ENCODE measurements around the gene UGT2B10.

UGT2B10 gene

GRCh38 chr4:68831642-68832041 lies 15.8 kb downstream of the UGT2B10 start:
- DNase-seq (ENCODE audit: low spot score) (no peak), ATAC-seq (ENCODE audit: low read depth) (no peak)
- Histone ChIP-seq H3K4me3 (ENCODE audit: severe bottlenecking) (no peak overlapping the region), H3K9me3 (ENCODE audit: severe bottlenecking) (no peaks in the 10 kb centered on the region), H3K27me3 (ENCODE audit: insufficient read depth, poor library complexity, severe bottlenecking) (no peaks in the 10 kb centered on the region), H3K4me1 (ENCODE audit: insufficient read depth, poor library complexity, severe bottlenecking) (no peaks in the 10 kb centered on the region), H3K36me3 (ENCODE audit: low read depth) (no peaks in the 10 kb centered on the region), H3K27ac (ENCODE audit: poor library complexity, severe bottlenecking) (no peak overlapping the region)
- TF ChIP-seq, protein P1, sequence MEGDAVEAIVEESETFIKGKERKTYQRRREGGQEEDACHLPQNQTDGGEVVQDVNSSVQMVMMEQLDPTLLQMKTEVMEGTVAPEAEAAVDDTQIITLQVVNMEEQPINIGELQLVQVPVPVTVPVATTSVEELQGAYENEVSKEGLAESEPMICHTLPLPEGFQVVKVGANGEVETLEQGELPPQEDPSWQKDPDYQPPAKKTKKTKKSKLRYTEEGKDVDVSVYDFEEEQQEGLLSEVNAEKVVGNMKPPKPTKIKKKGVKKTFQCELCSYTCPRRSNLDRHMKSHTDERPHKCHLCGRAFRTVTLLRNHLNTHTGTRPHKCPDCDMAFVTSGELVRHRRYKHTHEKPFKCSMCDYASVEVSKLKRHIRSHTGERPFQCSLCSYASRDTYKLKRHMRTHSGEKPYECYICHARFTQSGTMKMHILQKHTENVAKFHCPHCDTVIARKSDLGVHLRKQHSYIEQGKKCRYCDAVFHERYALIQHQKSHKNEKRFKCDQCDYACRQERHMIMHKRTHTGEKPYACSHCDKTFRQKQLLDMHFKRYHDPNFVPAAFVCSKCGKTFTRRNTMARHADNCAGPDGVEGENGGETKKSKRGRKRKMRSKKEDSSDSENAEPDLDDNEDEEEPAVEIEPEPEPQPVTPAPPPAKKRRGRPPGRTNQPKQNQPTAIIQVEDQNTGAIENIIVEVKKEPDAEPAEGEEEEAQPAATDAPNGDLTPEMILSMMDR (IDR thresholded peaks at IDR 0.05; ENCODE audit: poor library complexity, severe bottlenecking), result no peak

GRCh38 chr4:68850293-68850692 lies 34.5 kb downstream of the UGT2B10 start:
- H3K4me1 ChIP-seq (ENCODE audit: insufficient read depth, poor library complexity, severe bottlenecking), result no peaks in the 10 kb centered on the region
- H3K36me3 ChIP-seq (ENCODE audit: low read depth), result no peaks in the 10 kb centered on the region
- H3K27me3 ChIP-seq (ENCODE audit: insufficient read depth, poor library complexity, severe bottlenecking), result no peaks in the 10 kb centered on the region
- TF ChIP-seq, protein P1 (IDR thresholded peaks at IDR 0.05; ENCODE audit: poor library complexity, severe bottlenecking), result no peak
- ATAC-seq (ENCODE audit: low read depth) (no peak), DNase-seq (ENCODE audit: low spot score) (no peak)
- H3K27ac ChIP-seq (ENCODE audit: poor library complexity, severe bottlenecking), result no peak overlapping the region
- H3K4me3 ChIP-seq (ENCODE audit: severe bottlenecking), result no peak overlapping the region
- H3K9me3 ChIP-seq (ENCODE audit: severe bottlenecking), result no peaks in the 10 kb centered on the region

- no peak overlapping the region for H3K4me3 ChIP-seq (ENCODE audit: severe bottlenecking)
- H3K27ac ChIP-seq (ENCODE audit: poor library complexity, severe bottlenecking), result no peak overlapping the region
- DNase-seq (ENCODE audit: low spot score), result no peak
- H3K4me1 ChIP-seq (ENCODE audit: insufficient read depth, poor library complexity, severe bottlenecking), result no peaks in the 10 kb centered on the region
- no peak for ATAC-seq (ENCODE audit: low read depth)
- H3K27me3 ChIP-seq (ENCODE audit: insufficient read depth, poor library complexity, severe bottlenecking), result no peaks in the 10 kb centered on the region
- no peaks in the 10 kb centered on the region for H3K9me3 ChIP-seq (ENCODE audit: severe bottlenecking)
- no peaks in the 10 kb centered on the region for H3K36me3 ChIP-seq (ENCODE audit: low read depth)
- TF ChIP-seq, protein P1 (IDR thresholded peaks at IDR 0.05; ENCODE audit: poor library complexity, severe bottlenecking), result no peak
These were observed 40.0 kb downstream of the UGT2B10 start for GRCh38 chr4:68855771-68856170.

- H3K27ac ChIP-seq (ENCODE audit: poor library complexity, severe bottlenecking), result no peak overlapping the region
- no peak for ATAC-seq (ENCODE audit: low read depth)
- H3K4me3 ChIP-seq (ENCODE audit: severe bottlenecking), result no peak overlapping the region
- TF ChIP-seq, protein P1 (IDR thresholded peaks at IDR 0.05; ENCODE audit: poor library complexity, severe bottlenecking), result no peak
- DNase-seq (ENCODE audit: low spot score), result no peak
- no peaks in the 10 kb centered on the region for H3K4me1 ChIP-seq (ENCODE audit: insufficient read depth, poor library complexity, severe bottlenecking)
- no peaks in the 10 kb centered on the region for H3K27me3 ChIP-seq (ENCODE audit: insufficient read depth, poor library complexity, severe bottlenecking)
- no peaks in the 10 kb centered on the region for H3K9me3 ChIP-seq (ENCODE audit: severe bottlenecking)
- no peaks in the 10 kb centered on the region for H3K36me3 ChIP-seq (ENCODE audit: low read depth)
These were observed 42.2 kb downstream of the UGT2B10 start for GRCh38 chr4:68858039-68858438.

DNA sequence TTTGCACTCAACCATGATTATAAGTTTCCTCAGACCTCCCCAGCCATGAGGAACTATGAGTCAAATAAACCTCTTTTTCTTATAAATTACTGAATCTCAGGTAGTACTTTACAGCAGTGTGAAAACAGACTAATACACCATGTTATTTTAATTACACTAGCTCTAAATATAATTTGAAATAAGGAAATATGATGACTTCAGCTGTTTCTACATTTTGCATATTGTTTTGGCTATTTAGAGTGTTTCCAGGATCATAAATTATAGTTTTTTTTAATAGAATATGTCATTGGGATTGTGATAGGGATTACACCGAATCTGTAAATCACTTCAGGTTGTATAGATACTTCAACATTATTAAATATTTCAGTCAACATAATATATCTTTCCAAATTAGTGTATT lies 43.9 kb downstream of the UGT2B10 start:
- DNase-seq (ENCODE audit: low spot score) (no peak), ATAC-seq (ENCODE audit: low read depth) (no peak)
- Histone ChIP-seq H3K27ac (ENCODE audit: poor library complexity, severe bottlenecking) (no peak overlapping the region), H3K4me1 (ENCODE audit: insufficient read depth, poor library complexity, severe bottlenecking) (no peaks in the 10 kb centered on the region), H3K9me3 (ENCODE audit: severe bottlenecking) (no peaks in the 10 kb centered on the region), H3K4me3 (ENCODE audit: severe bottlenecking) (no peak overlapping the region), H3K36me3 (ENCODE audit: low read depth) (no peaks in the 10 kb centered on the region), H3K27me3 (ENCODE audit: insufficient read depth, poor library complexity, severe bottlenecking) (no peaks in the 10 kb centered on the region)
- TF ChIP-seq, protein P1 (IDR thresholded peaks at IDR 0.05; ENCODE audit: poor library complexity, severe bottlenecking), result no peak
